ENCODE measurements around the gene IL13RA2. TPM values are rescaled to one million over a fixed set of nuclear protein-coding genes. Genes with fewer than 3 reads are reported as not detected.

IL13RA2 gene
- total and polyA plus RNA-seq, 9 of the 15 experiments (the other 6 are each of a cell fraction or from before 2014, with no cell fraction given) = 0.06 to 0.18 (median 0.15) TPM; not detected in 6

- TF ChIP-seq SIX5 (IDR thresholded peaks at IDR 0.05; ENCODE audit: borderline replicate concordance in 1 of 2, insufficient read depth in 1 of 2, low read depth in 1 of 2, low read length in 2 of 2) = no peak
- no peak for TF ChIP-seq HNRNPLL (IDR thresholded peaks at IDR 0.05; ENCODE audit: low read depth, low read length, poor library complexity, severe bottlenecking)
Measured at GRCh38 chrX:115065304-115065703, 47.9 kb upstream of the IL13RA2 start (continued).

GRCh38 chrX:115060013-115060412, 42.6 kb upstream of the IL13RA2 start:
- Histone ChIP-seq H3K27ac (ENCODE audit: extremely low read depth, low read depth, low read length) (no peak overlapping the region), H3K4me2 (ENCODE audit: insufficient read depth, low read length) (no peak overlapping the region), H3K9me1 (ENCODE audit: control insufficient read depth, insufficient read depth, low read length) (no peaks in the 10 kb centered on the region), H3K4me1 (replicated peaks in 1 of 2; ENCODE audit: control insufficient read depth in 2 of 2, insufficient read depth in 2 of 2, low read length in 2 of 2) (no peaks in the 10 kb centered on the region), H3K9ac (ENCODE audit: insufficient read depth in 1 of 2, low read depth in 2 of 2, low read length in 2 of 2) (no peak overlapping the region), H2AFZ (ENCODE audit: low read depth, low read length) (no peak overlapping the region), H3K4me3 (no peak overlapping the region), H3K9me3 (replicated peaks; ENCODE audit: control insufficient read depth, insufficient read depth, low read depth, low read length) (no peaks in the 10 kb centered on the region), H3K36me3 (ENCODE audit: control insufficient read depth, insufficient read depth, low read length) (no peaks in the 10 kb centered on the region), H4K20me1 (replicated peaks; ENCODE audit: control insufficient read depth, insufficient read depth, low read length) (no peaks in the 10 kb centered on the region), H3K27me3 (ENCODE audit: control insufficient read depth in 2 of 2, insufficient read depth in 2 of 2, low read length in 2 of 2) (no peaks in the 10 kb centered on the region), H3K79me2 (ENCODE audit: control insufficient read depth, insufficient read depth, low read length) (no peaks in the 10 kb centered on the region)
- DNase-seq (ENCODE audit: extremely low read depth in 1 of 4, low spot score in 3 of 4) (no peak), FAIRE-seq (no peak), ATAC-seq (no peak)
- intact Hi-C loops (cut with micrococcal nuclease) (no loop called here), in situ Hi-C loops (cut with MboI) (no loop called here)
- ChIA-PET CTCF (ENCODE audit: low intra/inter-chr PET ratio) (no interaction called here), POLR2A (no interaction called here)
- BruUV-seq (replicated peaks) = no TSS peak
- WGBS (ENCODE audit: insufficient coverage, low coverage, missing lambda C conversion rate) = 0% methylated on average over 2 of the region's 2 CpGs
- TF ChIP-seq SIX5 (IDR thresholded peaks at IDR 0.05; ENCODE audit: borderline replicate concordance in 1 of 2, insufficient read depth in 1 of 2, low read depth in 1 of 2, low read length in 2 of 2) (no peak), TEAD1 (CRISPR knock-in tag; IDR thresholded peaks at IDR 0.05) (no peak), SNAPC5 (CRISPR knock-in tag; IDR thresholded peaks at IDR 0.05) (no peak), BACH1 (tag; IDR thresholded peaks at IDR 0.05) (no peak), CHCHD3 (CRISPR knock-in tag; IDR thresholded peaks at IDR 0.05) (no peak), HDGF (IDR thresholded peaks at IDR 0.05) (no peak), FOXA3 (CRISPR knock-in tag; conservative IDR thresholded peaks at IDR 0.05 in 1 of 2, IDR thresholded peaks at IDR 0.05 in 1 of 2) (no peak), ZNF347 (CRISPR knock-in tag; IDR thresholded peaks at IDR 0.05; ENCODE audit: low read depth) (no peak), PATZ1 (CRISPR knock-in tag; IDR thresholded peaks at IDR 0.05; ENCODE audit: borderline replicate concordance) (no peak)
